T-helper 17 cell (primary cell): ENCODE results near the gene RALB. TPM values are rescaled to one million over a fixed set of nuclear protein-coding genes. Genes with fewer than 3 reads are reported as not detected.

ENCODE experiments used
- ATAC-seq: fragments of 150-1000 bp; cut with Tn5 transposase; 2 replicates; pipeline ENCODE4 v1.10.0; 2021; ENCODE audit warnings: mild to moderate bottlenecking, moderate library complexity
- DNase-seq, 3 donors: peaks; one replicate each; pipeline versions ENCODE4 v3.0.0 to v3.0.0-alpha.2; 2020 to 2021
- H3K9me3 ChIP-seq: one replicate; pipeline ENCODE4 v1.7.0; 2013; ENCODE audit warnings: low read length, mild to moderate bottlenecking; ENCODE audit not compliant: control insufficient read depth, poor library complexity, severe bottlenecking
- H3K27ac Mint-ChIP-seq: one replicate; pipeline ENCODE4 v1.8.0; 2022; ENCODE audit warnings: mild to moderate bottlenecking, moderate library complexity, mixed read lengths
- H3K27me3 Mint-ChIP-seq: one replicate; pipeline ENCODE4 v1.8.0; 2022; ENCODE audit warnings: mixed read lengths
- H3K36me3 Mint-ChIP-seq: one replicate; pipeline ENCODE4 v1.8.0; 2022; ENCODE audit warnings: low read depth, mixed read lengths
- H3K4me1 Mint-ChIP-seq: one replicate; pipeline ENCODE4 v1.8.0; 2022; ENCODE audit warnings: mild to moderate bottlenecking, mixed read lengths
- H3K4me3 Mint-ChIP-seq: one replicate; pipeline ENCODE4 v1.8.0; 2022; ENCODE audit warnings: mild to moderate bottlenecking, moderate library complexity, mixed read lengths
- total RNA-seq, 4 donors: library from RNA in 2 of 4; stranded (reverse) in 2 of 4; gene quantifications; one replicate each; pipeline ENCODE4 v1.2.3 and lab custom pipeline; 2022 to 2026

The RALB gene
- total RNA-seq, 2 donors from 2014 or later: 17.5 to 20.2 TPM

DNA sequence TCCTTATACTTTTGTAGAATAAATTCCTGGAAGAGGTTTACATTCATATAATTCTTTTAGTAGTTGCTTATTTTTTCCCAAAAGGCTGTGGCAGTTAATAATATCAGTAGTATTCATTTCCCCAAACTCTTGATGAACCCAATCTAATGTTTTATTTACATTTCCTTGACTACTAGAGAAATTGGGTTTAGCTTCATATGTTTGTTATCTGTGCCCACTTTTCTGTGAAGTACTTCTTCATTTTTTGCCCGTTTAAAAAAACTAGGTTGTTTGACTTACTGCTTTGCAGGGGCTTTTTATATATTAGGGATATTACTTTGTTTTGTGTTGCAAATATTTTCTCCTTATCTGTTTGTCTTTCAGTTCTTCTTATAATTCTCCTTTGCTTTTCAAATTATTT, 17.2 kb downstream of the RALB start:
- DNase-seq (no peak), ATAC-seq (no peak)
- H3K36me3 Mint-ChIP-seq: peaks cover 2% of the 10 kb centered on the region
- H3K27ac Mint-ChIP-seq: no peak overlapping the region
- no peaks in the 10 kb centered on the region for H3K27me3 Mint-ChIP-seq
- H3K4me1 Mint-ChIP-seq: peaks cover 26% of the 10 kb centered on the region
- H3K9me3 ChIP-seq: no peaks in the 10 kb centered on the region
- no peak overlapping the region for H3K4me3 Mint-ChIP-seq

DNA sequence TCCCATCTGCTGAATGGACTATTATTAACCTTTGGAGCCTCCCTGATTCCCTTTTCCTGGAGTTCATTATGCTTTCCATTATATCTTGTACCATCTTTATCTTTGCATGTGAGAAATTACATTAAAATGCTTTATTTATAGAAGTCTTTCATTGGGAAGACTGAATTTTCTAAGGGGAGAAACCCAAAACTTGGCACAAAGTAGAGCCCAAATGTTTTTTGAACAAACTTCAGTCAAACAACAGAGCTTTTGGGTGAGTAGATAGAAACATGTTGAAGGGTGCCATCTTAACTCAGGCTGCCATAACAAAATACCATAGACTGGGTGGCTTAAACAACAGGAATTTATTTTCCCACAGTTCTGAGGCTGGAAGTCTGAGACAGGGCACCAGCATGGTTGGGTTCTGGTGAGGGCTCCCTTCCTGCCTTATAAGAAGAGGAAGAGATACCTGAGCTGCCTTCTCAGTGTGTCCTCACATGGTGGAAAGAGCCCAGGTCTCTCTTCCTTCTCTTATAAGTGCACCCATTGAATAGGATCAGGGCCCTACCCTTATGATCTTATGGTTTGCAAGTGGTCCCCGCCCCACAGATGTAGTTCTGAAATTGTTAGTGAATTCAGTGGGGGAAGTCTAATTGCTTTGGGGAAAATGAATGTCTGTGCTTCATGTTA, 19.2 kb downstream of the RALB start:
- H3K9me3 ChIP-seq: no peaks in the 10 kb centered on the region
- Mint-ChIP-seq H3K4me3 (no peak overlapping the region), H3K4me1 (peaks cover 21% of the 10 kb centered on the region), H3K36me3 (peaks cover 2% of the 10 kb centered on the region), H3K27ac (no peak overlapping the region), H3K27me3 (no peaks in the 10 kb centered on the region)
- ATAC-seq: no peak
- DNase-seq: no peak

DNA sequence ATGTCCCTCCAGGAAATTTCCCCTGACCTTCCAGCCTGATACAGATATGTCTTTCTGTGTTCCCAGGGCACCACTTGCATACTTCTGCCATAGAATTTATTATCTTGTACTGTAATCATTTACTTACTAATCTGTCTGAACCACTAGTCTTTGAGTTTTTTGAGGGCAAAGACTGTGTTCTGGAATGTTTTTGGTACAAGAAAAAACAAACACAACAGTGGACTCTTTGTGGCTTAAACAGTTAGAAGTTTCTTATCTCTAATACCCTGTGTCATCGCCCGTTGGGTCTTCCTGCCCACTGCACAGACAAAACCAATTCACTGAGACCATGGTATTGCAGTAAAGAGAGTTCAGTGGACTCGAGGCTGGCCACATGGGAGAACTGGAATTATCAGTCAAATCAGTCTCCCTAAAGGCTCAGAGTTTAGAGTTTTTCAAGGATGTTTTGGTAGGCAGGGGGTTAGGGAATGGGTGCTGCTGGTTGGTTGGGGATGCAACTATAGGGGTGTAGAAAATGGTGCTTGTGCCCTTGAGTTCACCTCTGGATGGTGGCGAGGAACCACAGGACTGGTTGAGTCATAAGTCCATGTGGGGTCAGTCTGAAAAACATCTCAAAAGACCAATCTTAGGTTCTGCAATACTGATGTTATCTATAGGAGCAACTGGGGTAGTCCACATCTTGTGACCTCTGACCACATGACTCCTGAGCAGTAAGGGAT, 20.3 kb downstream of the RALB start:
- H3K36me3 Mint-ChIP-seq: peaks cover 2% of the 10 kb centered on the region
- no peak overlapping the region for H3K4me3 Mint-ChIP-seq
- no peak for DNase-seq
- no peaks in the 10 kb centered on the region for H3K27me3 Mint-ChIP-seq
- H3K9me3 ChIP-seq: no peaks in the 10 kb centered on the region
- no peak overlapping the region for H3K27ac Mint-ChIP-seq
- H3K4me1 Mint-ChIP-seq: peaks cover 20% of the 10 kb centered on the region
- ATAC-seq: no peak

DNA sequence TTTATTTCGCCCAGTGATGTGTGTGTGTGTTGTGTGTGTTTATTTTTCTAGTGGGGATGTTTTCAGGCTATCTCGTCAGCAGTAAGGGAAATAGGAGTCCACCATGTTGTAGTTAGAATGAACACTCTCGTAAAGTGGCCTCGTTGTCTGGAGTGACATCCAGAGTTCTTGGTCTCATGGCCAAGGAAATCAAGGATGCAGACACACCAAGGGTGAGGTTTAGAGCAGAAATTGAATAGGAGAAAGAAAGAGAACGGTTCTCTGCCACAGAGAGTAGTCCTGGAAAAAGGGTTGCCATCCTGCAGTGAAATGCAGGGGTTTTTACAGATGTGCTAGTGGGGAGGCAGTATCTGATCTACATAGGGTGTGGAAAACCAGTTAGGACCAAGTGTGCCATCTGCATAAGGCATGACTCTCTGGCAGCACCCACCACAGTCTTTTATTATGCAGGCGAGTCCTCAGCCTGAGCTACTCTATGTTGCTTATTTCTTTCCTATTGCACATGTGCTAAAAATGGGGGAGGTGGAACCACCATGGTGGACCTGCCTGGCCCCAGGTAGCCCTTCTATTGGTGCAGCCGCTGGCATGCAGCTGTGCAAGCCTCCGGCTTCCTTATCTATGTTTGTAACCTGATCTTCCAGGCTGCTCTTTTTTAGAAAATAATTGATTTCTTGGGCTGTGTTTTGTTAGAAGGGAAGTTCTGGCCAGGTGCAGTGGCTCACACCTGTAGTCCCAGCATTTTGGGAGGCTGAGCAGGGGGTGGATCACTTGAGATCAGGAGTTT, 23.2 kb downstream of the RALB start:
- H3K4me3 Mint-ChIP-seq: no peak overlapping the region
- peaks cover 16% of the 10 kb centered on the region for H3K4me1 Mint-ChIP-seq
- DNase-seq: no peak
- H3K27ac Mint-ChIP-seq: no peak overlapping the region
- ATAC-seq: no peak
- no peaks in the 10 kb centered on the region for H3K9me3 ChIP-seq
- H3K36me3 Mint-ChIP-seq: peaks cover 9% of the 10 kb centered on the region
- H3K27me3 Mint-ChIP-seq: no peaks in the 10 kb centered on the region

DNA sequence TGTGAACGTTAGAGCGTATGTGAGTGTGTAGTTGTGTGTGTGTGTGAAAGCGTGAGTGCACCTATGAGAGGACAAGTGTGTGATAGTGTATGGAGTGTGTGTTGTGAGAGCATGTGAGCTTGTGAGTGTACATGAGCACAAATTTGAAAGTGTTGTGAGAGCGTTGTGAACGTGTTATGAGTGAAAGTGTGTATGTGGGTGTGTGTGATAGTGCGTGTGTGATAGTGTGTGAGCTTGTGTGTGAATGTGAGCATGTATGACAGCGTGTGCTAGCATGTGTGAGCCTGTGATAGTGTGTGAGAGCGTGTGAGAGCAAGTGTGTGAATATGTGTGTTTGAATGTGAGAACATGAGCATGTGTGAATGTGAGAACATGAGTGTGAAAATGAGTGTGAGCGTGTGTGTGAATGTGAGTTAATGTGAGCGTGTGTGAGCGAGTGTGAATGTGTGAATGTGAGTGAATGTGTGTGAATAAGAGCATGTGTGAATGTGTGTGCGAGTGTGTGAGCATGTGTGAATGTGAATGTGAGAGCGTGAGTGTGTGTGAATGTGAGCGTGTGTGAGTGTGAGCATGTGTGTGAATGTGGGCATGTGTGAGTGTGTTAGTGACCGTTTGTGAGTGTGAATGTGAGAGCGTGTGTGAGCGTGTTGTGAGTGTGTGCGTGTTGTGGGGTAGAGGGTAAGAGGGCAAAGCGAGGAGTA, 25.0 kb downstream of the RALB start:
- H3K4me3 Mint-ChIP-seq: no peak overlapping the region
- no peaks in the 10 kb centered on the region for H3K9me3 ChIP-seq
- H3K4me1 Mint-ChIP-seq: peaks cover 11% of the 10 kb centered on the region
- DNase-seq: no peak
- H3K36me3 Mint-ChIP-seq: peaks cover 9% of the 10 kb centered on the region
- no peak for ATAC-seq
- no peaks in the 10 kb centered on the region for H3K27me3 Mint-ChIP-seq
- H3K27ac Mint-ChIP-seq: no peak overlapping the region

DNA sequence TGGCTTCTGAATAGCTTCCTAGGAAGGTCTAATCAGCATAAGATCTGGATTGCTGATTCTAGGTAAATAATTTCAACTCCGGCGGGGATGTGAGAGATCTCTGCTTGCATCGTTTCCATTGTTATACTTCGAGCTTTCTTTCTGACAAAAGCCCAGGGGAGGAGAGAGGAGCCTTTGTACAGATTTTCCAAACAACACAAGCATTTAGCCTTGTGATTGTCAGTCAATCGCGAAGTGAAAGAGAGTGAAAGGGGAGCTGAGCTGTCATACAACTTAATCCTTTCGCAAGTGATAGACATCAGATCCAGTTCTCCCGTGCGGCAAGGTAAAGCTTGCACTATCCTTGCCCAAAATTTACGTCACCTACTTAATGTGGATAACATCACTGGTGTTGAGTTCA, 26.2 kb downstream of the RALB start:
- no peak for DNase-seq
- Mint-ChIP-seq H3K36me3 (peaks cover 10% of the 10 kb centered on the region), H3K4me1 (peaks cover 9% of the 10 kb centered on the region)

DNA sequence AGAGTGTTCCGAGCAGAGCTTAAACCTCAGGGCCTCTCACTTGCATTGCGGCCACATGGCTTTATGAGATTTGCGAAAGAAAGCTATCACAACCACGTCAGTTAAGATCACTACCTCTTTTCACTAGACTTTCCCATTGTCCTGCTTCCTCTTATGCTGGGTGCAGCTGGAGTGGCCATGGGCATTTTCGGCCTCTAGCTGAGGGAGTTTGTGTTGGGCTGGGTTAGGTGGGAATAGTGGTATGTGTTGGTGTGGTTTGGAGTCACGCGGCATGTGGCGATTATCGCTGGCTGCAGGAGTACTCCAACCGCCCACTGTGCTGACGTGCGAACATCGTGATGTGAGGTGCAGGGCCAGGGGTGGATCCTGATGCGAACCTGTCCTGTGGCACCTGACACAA, 27.1 kb downstream of the RALB start:
- DNase-seq: no peak
- H3K4me3 Mint-ChIP-seq: no peak overlapping the region
- no peaks in the 10 kb centered on the region for H3K27me3 Mint-ChIP-seq
- no peaks in the 10 kb centered on the region for H3K9me3 ChIP-seq
- no peak for ATAC-seq
- peaks cover 10% of the 10 kb centered on the region for H3K36me3 Mint-ChIP-seq
- H3K4me1 Mint-ChIP-seq: peaks cover 9% of the 10 kb centered on the region
- H3K27ac Mint-ChIP-seq: no peak overlapping the region

More for the DNA sequence above, 26.2 kb downstream of the RALB start:
- ATAC-seq: no peak
- Mint-ChIP-seq H3K4me3 (no peak overlapping the region), H3K27me3 (no peaks in the 10 kb centered on the region), H3K27ac (no peak overlapping the region)
- no peaks in the 10 kb centered on the region for H3K9me3 ChIP-seq

DNA sequence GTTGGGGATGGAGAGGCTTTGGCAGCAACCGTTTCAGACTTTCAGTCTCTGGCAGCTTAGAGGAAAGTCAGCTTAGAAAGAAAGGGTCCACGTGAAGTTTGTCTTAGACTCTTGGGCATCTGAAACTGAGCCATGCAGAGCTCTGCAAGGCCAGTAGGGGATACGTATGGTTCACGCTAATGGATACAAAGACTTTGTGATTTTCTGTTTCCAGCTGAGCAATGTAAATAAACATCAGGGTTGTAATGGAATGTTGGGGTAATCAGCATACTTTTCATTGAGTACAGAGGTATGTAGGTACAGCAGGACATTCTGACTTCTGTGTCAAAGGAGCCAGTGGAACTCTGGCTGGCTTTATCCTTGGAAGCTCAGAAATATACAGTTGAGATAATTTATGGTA, 31.0 kb downstream of the RALB start:
- Mint-ChIP-seq H3K27me3 (no peaks in the 10 kb centered on the region), H3K27ac (no peak overlapping the region), H3K36me3 (peaks cover 10% of the 10 kb centered on the region), H3K4me3 (no peak overlapping the region), H3K4me1 (peaks cover 21% of the 10 kb centered on the region)
- DNase-seq (no peak), ATAC-seq (no peak)
- no peaks in the 10 kb centered on the region for H3K9me3 ChIP-seq

DNA sequence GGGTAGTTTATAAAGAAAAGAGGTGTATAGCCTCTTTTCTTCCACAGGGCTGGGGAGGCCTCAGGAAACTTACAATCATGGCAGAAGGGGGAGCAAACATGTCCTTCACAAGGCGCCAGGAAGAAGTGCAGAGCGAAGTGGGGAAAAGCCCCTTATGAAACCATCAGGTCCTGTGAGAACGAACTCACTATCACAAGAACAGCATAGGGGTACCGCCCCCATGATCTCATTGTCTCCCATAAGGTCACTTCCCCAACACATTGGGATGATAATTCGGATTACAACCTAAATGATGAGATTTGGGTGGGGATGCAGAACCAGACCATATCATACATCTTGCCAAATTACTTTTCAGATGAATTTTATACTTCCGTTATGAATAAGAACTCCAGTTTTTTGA, 32.4 kb downstream of the RALB start:
- Mint-ChIP-seq H3K4me3 (no peak overlapping the region), H3K27me3 (no peaks in the 10 kb centered on the region), H3K4me1 (peaks cover 25% of the 10 kb centered on the region), H3K27ac (no peak overlapping the region), H3K36me3 (peaks cover 6% of the 10 kb centered on the region)
- H3K9me3 ChIP-seq: no peaks in the 10 kb centered on the region
- ATAC-seq (no peak), DNase-seq (no peak)

DNA sequence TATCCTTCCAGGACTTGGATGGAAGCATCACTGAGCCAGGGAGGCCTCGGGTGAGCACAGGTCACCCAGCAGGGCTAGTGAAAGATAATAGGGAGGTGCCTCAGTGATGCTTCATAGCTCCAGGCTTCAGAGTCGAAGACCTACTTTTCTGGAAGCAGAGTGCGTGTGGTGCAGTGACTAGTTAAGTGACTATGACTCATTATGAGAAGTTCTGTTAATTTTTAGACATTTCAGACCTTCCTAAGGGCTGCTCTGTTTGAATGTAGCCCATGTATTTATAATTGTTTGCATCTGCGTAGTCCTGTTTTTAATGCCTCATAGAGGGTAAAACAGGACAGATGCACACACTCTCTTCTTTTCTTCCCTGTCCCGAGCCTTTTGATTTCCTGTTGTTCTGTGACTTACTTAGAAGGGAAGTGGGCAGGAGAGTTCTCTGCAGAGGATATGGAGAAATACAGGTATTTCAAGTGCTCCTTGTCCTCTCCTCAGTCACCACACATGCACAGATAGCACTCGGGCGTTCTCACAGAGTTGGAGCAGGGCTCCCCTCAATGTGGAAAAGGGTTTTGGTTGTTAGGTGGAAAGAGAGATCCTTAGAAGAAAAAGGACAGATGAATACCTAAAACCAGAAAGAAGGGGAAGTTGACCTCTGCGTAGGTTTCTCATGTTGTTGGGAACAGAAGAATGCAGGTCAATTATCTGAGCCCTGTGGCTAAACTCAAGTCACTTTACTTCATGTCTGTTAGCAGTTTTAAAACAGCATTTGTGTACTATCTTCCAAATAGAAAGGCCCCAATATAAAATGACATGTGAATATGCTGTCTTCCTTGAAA, 34.7 kb downstream of the RALB start:
- H3K9me3 ChIP-seq: no peaks in the 10 kb centered on the region
- DNase-seq (no peak), ATAC-seq (peak; percentile 53)
- Mint-ChIP-seq H3K4me3 (peak overlapping the region; percentile 65), H3K4me1 (peaks cover 30% of the 10 kb centered on the region), H3K36me3 (peaks cover 5% of the 10 kb centered on the region), H3K27me3 (no peaks in the 10 kb centered on the region), H3K27ac (peak overlapping the region; percentile 88)

DNA sequence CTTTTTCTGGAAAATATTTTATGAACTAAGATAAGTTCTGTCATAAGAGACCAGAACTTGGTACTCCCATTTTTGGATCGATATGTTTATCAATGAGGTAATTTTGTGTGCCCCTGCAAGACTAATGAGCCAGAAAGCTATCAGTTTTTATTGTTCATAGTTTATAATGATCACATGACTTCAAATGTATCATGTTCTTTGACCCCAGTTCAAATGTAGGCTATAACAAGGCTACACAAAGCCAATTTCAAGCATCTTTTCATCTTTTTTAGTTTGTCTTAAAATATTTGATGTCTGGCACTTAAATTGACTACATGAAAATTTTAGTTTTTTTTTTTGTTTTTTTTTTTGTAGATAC, 35.3 kb downstream of the RALB start:
- H3K27me3 Mint-ChIP-seq: no peaks in the 10 kb centered on the region
- H3K27ac Mint-ChIP-seq: peak overlapping the region; percentile 88
- H3K9me3 ChIP-seq: no peaks in the 10 kb centered on the region
- H3K36me3 Mint-ChIP-seq: peaks cover 3% of the 10 kb centered on the region
- ATAC-seq: no peak
- H3K4me3 Mint-ChIP-seq: peak overlapping the region; percentile 65
- peaks cover 28% of the 10 kb centered on the region for H3K4me1 Mint-ChIP-seq
- DNase-seq: no peak

DNA sequence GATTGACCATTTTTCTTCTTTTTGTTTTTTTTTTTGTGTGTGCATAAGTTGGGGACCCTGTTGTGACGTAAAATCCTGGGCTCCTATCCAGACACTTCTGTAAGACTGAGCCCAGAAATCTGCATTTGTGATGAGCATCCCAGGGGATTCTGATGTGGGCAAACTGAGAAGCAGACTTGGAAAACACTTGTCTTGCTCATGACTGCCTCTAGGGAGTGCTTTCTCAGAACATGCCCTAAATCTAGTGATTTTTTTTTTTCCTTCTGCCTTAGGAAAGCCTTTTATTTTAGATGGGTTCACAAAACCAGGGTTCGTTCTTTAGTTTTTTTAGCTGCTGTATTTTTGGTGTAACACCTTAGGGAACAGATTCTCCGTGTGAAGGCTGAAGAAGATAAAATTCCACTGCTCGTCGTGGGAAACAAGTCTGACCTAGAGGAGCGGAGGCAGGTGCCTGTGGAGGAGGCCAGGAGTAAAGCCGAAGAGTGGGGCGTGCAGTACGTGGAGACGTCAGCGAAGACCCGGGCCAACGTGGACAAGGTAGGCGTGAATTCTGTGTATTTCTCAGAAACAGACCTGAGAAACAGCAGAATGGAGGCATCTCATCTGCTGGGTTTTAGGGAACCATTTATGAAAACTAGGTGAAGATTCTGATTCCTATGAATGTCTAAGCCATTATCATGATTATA, 36.7 kb downstream of the RALB start:
- no peak overlapping the region for H3K27ac Mint-ChIP-seq
- H3K4me1 Mint-ChIP-seq: peaks cover 29% of the 10 kb centered on the region
- DNase-seq (no peak), ATAC-seq (no peak)
- peaks cover 7% of the 10 kb centered on the region for H3K36me3 Mint-ChIP-seq
- H3K27me3 Mint-ChIP-seq: no peaks in the 10 kb centered on the region
- no peaks in the 10 kb centered on the region for H3K9me3 ChIP-seq
- H3K4me3 Mint-ChIP-seq: peak overlapping the region; percentile 10
